ENCODE results near the gene ALDH1L1.

The ALDH1L1 gene

DNA sequence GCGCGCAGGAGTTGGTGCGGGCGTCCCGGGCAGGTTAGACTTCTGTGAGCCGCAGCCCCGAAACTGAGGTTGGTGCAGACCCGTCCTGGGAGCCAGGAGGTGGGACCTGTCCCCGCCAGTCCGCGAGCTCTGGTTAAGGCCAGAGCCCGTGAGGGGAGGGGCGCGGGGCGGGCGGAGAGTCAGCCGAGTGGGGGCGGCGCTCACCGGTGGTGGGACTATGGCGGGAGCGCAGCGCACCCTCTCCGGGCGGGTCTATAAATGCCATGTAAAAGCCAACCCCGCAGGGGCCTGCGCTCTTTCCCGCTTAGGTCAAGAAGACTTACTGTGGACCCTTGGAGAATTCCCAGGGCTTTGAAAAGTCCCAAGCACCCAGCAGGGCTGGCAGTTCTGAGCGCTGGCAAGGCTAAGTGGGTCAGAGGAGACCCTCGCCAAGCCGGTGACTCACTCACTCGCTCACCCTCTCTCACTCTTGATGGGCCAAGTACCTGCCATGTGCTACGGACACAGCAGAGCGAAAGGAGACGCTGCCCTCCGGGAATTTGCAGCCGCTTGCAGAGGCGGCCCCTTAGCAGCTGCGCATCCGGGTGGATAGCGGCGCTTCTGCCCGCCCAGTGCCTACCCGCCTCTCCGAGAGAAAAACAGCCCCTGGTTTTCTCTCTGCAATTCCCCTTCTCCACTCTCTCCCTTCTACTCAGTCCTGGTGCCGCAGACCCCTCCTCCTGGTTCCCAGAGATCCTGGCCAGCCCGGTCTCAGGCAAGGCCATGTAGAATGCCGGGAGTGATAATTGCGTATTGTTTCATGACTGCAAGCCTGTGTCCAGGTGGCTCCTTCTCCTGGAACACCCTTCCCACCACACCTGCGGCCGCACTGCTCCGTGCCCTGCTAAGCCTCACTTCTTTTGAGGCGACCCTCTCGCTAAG, at the start of gene ALDH1L1:
ALDH1L1 (minus strand) TSS at position 110 of the 921 bp plus-strand sequence. CDS start 19,607 bp downstream, outside the sequence.
- DNase-seq (ENCODE audit: low read depth) = no peak

DNA sequence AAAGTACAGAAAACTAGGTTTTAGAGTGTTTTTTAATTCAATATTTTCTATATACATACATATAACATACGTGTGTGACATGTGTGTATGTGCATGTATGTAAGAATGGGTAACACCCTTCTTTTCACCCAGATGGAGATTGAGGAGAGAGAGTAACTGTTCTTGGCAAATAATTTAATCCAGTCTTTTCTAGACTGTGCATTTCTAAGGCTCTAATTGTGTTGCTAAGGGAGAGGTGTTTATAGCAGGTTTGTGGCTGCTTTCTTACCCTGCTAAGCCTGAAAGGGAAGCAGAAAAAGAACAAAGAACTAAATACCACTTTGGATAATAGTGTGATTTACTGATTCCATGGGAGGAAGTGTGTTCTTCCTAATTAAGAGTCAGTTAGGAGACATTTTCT, 46.0 kb upstream of the ALDH1L1 start:
- no peak for DNase-seq (ENCODE audit: low read depth)

DNA sequence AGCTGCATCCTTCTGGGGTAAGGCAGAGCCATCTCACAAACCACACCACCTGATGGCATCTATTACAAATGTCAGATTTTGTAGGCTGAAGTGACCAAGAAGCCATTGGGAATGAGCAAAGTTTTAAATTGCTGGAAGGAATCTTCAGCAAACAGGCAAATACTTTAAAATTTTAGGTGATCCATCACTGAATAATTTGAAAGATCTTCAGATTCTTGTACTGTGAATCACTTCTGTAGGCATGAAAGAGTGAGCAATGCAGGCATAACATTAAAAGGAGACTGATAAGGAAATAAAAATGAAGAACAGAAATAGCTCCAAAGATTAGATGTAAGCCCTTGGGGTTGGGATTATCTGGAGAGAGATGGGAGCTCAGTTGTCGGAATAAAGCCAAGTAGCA, 36.0 kb upstream of the ALDH1L1 start:
- DNase-seq (ENCODE audit: low read depth) = no peak

DNA sequence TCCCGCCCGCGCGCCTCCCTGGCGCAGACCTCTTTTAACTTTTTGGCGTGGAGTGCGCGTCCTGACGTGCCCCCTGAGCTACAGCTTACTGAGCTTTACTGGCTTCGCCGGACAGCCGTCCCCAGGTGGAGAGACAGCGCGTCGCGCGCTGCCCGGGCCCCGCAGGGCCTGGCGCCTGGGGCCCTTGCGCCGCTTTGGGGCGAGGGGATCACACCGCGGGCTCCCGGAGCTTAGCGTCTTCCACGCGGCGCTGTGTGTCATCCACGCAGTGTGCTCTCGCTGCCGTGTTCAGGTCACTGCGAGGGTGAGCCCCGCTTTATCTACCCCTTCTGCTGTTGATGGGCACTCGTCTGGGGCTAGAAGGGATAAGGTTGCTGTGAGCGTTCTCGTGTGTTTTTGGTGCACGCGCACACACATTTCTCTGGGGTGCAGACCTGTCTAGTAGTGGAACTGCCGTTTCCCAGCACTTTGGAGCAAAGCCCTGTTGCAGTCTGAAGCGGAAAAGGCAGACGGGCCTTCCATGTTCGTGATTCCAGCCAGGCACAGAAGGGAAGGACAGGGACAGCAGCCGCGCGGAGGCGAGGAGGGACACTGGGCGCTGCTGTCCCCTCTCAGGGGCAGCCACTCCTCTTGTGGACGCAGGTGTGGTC, 33.1 kb upstream of the ALDH1L1 start:
- DNase-seq (ENCODE audit: low read depth) = no peak

DNA sequence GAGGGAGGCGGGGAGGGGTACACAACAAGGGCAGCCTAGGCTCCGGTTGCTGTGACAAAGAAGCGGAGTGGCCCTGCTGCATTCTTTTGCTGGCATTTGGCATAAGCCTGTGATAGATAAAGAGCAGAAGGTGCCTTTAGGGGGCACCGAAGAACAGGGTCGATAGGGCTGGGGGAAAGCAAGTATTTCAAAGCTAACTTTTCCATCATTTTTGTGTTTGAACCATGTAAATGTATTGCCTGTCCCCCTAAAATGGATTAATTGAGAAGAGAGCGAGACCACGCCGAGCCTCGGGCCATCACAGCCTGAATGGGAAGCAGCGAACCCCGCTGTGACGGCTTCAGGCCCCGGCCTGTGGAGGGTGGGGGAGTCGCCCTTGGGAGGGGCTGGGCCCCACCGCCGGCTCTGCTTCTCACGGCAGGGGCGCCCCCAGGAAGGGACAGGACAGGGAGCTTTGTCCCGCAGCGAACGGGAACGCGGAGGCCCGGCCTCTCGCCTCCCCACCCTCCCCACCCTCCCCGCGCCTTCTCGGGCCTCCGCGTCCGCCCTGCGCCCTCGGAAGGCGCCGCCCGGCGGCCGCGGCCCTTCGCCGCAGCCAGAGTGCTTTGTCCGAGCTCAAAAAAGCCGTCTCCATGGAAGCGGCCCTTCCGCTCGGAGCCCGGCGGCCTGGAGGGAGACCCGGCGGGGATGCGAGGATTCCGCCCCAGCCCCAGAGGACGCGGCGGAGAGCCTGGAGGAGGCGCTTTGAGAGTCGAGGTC, 32.4 kb upstream of the ALDH1L1 start:
- DNase-seq (ENCODE audit: low read depth) = peak; percentile 22

DNA sequence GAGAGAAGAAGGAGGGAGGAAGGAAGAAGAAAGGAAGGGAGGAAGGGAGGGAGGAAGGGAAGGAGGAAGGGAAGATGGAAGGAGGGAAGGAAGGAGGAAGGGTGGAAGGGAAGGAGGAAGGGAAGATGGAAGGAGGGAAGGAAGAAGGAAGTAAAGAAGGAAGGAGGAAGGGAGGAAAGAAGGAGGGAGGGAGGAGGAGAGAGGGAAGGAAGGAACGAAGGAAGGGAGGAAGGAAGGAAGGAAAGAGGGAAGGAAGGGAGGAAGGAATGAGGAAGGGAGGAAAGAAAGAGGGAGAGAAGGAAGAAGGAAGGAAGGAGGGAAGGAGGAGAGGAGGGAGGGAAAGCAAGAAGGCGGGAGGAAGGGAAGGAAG, 31.8 kb upstream of the ALDH1L1 start:
- no peak for DNase-seq (ENCODE audit: low read depth)

DNA sequence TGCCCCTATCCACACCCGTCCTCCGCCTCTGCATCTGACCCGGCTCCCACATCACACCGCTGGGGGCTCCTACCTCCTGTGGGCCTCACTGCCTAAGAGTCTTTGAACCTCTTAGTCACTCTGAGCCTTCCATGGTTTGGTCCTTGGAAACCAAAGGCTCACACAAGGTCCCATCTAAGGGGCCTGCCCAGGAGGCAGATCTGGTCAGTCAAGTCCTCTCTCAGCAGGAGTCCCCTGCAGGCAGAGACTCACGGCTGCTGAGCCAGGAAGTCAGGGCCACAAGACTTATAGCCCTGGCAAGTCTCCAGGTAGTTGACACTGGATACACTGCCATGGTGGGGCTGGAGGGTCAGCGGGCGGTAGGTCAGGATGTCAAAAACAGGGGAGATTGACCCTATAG, 31.2 kb upstream of the ALDH1L1 start:
- no peak for DNase-seq (ENCODE audit: low read depth)

DNA sequence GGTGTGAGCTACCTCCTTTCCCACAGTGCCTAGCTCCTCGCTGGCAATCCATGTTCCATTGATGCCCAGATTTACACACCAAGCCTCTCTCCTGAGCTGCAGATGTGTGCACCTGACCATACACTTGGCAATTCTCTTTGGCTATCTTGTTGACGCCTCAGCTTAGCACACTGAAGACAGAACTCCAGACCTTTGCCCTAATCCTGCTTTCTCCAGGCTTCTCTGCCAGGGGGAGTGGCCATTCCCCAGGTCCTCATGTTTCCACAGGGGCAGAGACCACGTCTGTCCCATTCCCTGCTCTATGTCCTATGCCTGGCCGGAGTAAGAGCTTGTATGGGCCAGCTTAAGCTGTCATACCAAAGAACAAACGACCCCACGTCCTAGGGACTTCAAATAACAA, 30.2 kb upstream of the ALDH1L1 start:
- no peak for DNase-seq (ENCODE audit: low read depth)

DNA sequence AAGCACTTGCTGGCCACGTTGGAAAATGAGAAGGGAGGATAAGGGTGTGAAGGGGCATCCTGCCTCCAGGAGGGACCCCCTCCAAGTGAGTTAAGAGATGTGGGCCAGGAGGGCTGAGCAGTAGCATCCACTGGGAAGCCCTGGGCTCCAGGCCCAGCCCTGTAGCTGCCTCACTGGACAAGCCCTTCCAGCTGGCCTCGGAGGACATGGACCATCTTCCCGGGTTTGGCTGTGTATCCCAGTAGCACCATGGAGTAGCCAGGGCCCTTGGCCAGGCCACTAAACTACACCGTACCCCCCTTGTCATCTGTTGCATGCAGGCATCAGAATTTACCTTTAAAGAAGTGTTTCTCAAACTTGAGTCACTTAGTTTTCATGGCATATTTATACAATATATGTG, 29.4 kb upstream of the ALDH1L1 start:
- DNase-seq (ENCODE audit: low read depth) = no peak

DNA sequence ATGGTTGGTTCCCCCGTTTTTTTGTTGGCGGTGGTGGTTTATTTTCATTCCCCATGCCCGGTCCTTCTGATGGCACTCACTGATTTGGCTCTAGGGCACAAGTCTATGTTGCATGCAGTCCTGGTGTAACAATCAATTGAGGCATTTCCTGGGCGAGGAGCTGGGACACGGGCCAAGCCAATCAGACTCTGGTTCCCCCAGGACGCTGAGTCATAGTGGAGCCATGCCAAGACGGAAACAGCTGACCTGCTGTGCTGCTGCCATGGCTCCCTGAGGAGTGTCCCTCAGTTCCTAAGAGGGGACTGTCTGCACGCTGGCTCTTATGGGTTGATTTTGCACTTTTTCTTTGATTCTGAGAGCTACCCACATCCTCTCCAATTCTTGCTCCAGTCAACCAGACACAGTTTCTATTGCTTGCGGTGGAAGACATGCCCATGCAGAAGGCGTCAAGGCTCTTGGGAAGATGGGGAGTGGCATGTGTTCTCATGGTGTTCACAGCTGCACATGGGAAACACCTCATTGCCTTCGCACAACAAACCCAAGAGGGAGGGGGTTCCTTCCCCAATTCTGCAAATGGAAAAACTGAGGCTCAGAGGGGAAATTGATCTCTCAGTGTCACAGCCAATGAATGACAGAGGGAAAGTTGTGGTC, 28.3 kb upstream of the ALDH1L1 start:
- DNase-seq (ENCODE audit: low read depth) = peak; percentile 89

DNA sequence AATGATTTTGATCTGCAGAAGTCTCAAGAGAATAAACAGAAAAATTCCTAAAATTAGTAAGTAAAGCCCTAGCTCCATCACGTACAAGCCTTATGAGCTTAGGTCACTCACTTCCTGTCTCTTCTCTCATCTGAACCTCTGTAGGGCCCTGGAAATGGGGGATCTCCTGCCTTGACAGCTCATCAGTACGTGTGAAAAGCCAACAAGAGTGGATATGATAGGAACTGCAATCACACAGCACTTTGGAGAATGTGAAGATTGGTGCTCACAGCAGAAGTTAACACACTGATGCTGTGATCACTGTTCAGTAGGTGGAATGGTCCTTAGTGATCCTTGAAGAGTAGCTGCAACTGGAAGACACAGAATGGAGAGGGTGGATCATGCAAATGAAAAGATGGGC, 27.8 kb upstream of the ALDH1L1 start:
- no peak for DNase-seq (ENCODE audit: low read depth)

DNA sequence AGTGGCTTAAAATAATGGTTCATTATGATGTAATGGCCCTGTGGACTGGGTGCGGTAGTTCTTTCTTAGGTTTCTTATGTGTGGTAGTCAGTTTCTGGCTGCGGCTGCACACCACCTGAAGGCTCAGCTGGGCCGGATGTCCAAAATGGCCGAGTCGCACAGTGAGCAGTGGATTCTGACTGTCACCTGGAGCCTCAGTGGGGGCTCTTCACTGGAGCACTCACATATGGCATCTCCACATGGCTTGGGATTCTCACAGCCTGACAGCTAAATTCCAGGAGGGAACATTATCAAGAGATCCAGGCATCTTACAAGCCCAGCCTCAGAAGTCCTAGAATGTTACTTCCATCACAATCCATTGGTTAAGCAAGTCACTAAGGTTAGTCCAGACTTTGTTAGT, 26.8 kb upstream of the ALDH1L1 start:
- DNase-seq (ENCODE audit: low read depth) = no peak

DNA sequence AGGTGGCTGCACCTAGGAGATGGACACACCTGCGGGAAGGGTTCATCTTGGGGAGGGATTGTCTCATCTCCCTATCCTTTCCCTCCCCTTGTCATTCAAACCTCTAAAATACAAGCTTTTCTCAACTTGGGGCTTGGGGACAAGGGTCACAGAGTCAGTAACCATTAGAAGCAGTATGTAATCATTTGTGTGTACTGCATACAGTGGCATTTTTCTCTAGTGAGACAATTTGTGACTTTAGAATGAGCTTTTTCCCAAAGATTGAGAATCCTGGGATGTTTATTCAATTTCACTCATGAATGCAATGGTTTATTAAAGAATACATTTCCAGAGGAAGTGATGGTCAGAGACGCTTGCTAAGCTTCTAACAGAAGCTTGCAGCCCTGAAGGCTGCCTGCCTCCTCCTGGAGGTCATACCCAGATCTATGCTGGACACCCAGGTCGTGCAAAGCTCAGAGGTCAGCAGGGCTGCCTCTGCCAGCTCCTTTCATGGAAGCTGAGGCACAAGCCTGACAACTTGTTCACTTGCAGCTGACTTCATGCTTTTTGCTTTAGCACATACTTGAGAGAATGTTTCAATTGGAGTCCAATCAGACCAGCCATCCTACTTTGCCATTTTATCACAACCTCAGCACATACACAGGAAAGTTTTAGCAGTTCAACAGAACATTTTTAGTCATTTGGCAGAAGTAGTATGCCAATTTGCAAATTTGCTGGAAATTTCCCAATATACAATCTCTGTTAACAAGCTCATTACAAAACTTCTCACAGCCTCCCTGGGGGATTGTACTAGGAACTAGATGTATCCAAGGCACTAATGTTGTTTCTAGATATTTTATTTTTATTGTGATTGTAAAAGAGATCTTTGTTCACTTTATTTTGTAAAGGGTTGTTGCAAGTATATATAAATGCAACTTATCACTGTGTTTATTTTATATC, 25.6 kb upstream of the ALDH1L1 start:
- DNase-seq (ENCODE audit: low read depth) = no peak

DNA sequence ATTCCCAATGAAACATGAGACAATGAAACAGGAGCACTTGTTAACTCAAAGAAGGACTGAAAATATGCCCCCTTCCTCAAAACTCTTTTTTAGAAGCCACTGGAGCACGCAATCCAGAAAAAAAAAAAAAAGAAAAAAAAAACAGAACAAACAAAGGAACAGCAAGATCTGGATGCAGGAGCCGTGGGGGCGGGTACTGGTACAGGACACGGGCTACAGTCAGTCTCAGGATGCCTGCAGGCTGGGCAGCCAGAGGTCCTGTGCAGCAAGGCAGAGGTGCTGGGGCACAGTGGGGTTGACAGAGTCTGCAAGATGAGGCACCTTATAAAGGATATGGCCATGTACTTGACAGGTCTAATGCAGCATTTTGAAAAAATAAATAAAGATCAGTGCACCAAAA, 22.3 kb upstream of the ALDH1L1 start:
- DNase-seq (ENCODE audit: low read depth) = no peak

DNA sequence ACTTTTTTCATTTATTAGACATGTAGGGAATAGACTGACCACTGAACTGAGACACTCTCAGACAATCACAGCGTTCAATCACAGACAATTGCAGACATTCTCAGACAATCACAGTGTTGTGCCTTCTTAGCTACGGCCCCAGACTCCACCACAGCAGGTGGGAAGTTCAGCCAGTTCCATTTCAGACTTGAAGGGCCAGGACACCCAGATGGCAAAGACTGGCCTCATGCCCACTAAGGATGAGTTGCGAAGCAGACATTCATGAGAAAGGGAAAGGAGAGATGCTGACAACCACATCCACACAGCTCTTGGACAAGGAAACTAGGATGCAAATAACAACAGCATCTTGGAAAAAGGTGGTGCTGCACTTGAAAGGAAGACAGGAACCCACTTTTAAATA, 21.9 kb upstream of the ALDH1L1 start:
- peak; percentile 34 for DNase-seq (ENCODE audit: low read depth)

DNA sequence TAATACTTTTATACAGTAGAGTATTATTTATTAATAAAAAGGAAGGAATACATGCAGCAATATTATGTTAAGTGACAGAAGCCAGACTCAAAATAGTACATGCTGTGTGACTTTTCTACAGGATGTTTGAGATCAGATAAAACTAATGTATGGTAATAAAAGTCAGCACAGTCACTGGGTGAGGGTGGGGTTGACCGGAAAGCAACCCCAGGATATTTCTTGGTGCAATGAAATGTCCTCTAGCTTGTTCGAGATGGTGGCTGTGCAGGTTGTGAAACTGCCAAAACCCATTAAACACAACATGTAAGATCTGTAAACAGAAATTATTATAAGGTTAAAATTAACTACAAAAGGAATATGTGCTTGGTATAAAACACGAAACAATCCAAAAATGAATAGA, 20.8 kb upstream of the ALDH1L1 start:
- DNase-seq (ENCODE audit: low read depth) = peak; percentile 42

DNA sequence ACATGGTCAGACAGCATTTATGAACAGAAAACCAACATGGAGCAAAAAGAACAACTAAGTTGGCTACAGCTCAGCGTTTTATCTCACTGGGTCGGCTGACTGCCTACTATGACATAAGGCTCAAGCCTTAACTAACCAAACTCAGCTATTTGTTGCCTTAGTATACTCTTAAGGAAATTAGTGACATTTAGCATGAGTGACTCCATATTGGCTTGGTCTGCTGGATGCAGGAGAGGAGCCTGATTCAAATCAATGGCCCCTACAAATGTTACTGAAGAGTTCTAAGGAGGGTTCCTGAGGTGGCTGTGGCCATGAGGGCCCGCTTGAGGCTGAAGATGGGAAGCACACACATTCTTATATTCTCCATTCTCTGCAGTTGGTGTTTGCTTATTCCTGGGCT, 20.1 kb upstream of the ALDH1L1 start:
- no peak for DNase-seq (ENCODE audit: low read depth)

DNA sequence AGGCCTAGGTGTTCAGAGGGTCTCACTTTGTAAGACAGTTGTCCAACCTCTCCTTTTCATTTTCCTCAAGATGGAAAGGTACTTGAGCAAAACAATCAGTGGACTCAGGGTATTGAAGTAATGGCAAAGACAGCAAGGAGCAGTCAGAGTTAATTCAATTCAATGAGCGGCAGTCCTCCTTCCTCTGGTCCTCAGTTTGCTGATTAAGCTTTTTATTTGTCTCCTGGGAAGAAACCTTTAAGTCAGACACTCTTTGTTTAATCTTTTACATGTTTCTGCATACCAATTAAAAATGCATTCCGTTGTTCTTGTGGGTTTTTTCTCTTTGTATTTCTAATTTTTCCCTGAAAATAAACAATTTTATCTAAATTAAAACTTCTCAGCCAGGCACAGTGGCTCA, 18.9 kb upstream of the ALDH1L1 start:
- DNase-seq (ENCODE audit: low read depth) = no peak

DNA sequence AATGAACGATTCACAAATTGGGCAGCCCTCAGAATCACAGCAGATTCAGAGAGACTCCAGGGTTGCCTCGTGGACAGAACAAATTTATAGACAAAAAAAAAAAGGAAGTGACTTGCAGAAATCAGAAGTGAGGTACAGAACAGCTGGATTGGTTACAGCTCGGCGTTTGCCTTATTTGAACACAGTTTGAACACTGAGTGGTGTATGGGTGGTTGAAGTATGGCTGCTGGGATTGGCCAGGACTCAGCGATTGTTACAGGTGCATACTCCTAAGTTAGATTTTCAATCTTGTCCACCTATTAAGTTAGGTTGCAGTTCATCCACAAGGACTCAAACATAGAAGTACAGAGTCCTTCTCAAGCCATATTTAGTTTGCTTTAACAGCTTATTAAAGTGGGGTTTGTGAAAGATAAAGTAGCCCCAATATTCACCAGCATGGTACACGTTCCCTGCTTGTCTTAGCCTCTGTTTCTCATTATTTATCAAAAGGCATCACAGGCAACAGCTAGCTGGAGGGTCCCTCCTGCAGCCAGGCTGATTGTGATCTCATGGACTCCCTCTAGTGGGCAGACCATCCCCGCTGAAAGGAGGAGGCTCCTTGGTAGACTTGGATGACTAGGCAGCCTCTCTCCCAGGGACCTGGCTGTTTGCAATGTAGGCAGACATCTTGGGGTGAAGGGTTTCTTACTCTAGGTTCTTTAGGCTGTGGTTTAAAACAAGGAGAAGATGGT, 17.6 kb upstream of the ALDH1L1 start:
- peak; percentile 34 for DNase-seq (ENCODE audit: low read depth)

DNA sequence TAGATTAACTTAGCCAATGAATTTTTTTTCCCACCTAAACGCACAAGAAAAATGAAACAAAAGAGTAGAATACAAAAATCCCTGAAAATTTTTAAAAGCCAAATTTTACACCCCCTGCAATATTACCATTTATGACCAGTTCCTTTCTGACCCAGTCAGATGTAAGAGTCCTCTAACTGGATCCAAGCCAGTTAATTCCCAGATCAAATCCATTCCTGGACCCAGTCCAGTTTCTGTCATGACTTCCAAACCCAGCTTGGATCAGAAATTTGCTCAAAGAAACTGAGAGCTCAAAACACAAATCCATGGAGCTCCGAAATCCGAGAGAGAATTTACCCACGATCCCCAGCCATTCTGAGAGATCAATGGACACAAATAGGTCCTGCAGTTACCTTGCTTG, 17.0 kb upstream of the ALDH1L1 start:
- DNase-seq (ENCODE audit: low read depth) = no peak
